Skeletal muscle tissue (tissue), 4 donors: ENCODE measurements around the gene B4GALNT4. TPM values are rescaled to one million over a fixed set of nuclear protein-coding genes. Genes with fewer than 3 reads are reported as not detected.

Source experiments
- H3K27ac ChIP-seq: one replicate; pipeline ENCODE4 v1.7.0; 2013; ENCODE audit warnings: mild to moderate bottlenecking, low read depth, low read length, inconsistent platforms
- H3K27me3 ChIP-seq, 3 donors: one replicate each; pipeline ENCODE4 v1.7.0; 2013; ENCODE audit warnings: low read length in 3 of 3; ENCODE audit not compliant: control insufficient read depth in 3 of 3, insufficient read depth in 3 of 3
- H3K36me3 ChIP-seq, 3 donors: one replicate each; pipeline ENCODE4 v1.7.0; 2013; ENCODE audit warnings: low read length in 3 of 3; ENCODE audit not compliant: control insufficient read depth in 3 of 3, insufficient read depth in 3 of 3
- H3K4me1 ChIP-seq, 3 donors: one replicate each; pipeline ENCODE4 v1.7.0; 2013; ENCODE audit warnings: low read length in 3 of 3, mild to moderate bottlenecking in 3 of 3; ENCODE audit not compliant: control insufficient read depth in 3 of 3, insufficient read depth in 3 of 3
- H3K4me3 ChIP-seq, 3 donors: one replicate each; pipeline ENCODE4 v1.7.0; 2013; ENCODE audit warnings: low read length in 3 of 3
- H3K9ac ChIP-seq, 3 donors: one replicate each; pipeline ENCODE4 v1.7.0; 2013; ENCODE audit warnings: low read length in 3 of 3, mild to moderate bottlenecking in 3 of 3, moderate library complexity in 2 of 3, low read depth in 1 of 3
- H3K9me3 ChIP-seq, 3 donors: one replicate each; pipeline ENCODE4 v1.7.0; 2013; ENCODE audit warnings: low read length in 3 of 3; ENCODE audit not compliant: control insufficient read depth in 3 of 3
- total RNA-seq: library from RNA; depleted of rRNA; stranded (reverse); fragments of >200 nt; gene quantifications from one replicate; pipeline ENCODE4 v1.2.3, GENCODE V29; 2014
- donor health status: Osteomylitis.

The B4GALNT4 gene
- total RNA-seq, 1 donor from 2014 or later, result 5.2 TPM

DNA sequence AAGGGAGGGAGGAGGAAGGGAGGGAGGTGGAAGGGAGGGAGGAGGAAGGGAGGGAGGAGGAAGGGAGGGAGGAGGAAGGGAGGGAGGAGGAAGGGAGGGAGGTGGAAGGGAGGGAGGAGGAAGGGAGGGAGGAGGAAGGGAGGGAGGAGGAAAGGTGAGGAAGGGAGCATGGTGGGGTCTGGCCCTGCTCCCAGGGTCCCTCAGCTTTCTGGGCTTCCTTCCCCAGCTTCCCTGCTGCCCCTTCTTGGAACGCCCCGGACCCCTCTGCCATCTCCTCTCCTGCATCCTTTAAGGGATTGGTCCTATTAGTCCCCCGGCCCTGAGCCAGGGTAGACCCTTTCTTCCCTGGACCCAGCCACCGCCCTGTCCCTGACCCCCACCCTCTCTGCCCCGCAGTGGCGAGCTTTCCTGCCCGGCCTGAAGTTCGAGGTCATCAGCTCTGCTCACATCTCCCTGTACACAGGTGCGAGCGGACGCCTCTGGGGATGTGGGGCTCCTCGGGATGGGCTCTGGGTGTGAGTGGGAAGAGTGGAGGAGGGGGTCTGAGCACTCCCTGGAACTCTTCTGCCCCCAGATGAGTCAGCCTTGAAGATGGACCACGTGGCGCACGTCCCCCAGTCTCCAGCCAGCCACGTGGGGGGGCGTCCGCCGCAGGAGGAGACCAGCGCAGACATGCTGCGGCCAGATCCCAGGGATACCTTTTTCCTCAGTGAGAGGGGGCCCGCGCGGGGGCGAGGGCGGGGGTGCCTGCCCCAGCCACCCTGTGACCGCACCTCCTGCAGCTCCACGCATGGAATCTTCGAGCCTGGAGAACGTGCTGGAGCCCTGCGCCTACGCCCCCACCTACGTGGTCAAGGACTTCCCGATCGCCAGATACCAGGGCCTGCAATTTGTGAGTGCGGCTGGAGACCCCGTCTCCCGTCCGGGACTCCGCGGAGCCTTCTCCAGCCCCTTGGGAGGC, 6.0 kb downstream of the B4GALNT4 start:
- Histone ChIP-seq H3K4me1 (no peaks in the 10 kb centered on the region), H3K9ac (no peak overlapping the region), H3K27ac (no peak overlapping the region), H3K9me3 (no peaks in the 10 kb centered on the region), H3K36me3 (no peaks in the 10 kb centered on the region), H3K27me3 (peaks cover 29 to 36% (median 36%) of the 10 kb centered on the region in 3 donors), H3K4me3 (no peak overlapping the region)

- Histone ChIP-seq H3K4me3 (no peak overlapping the region), H3K27ac (no peak overlapping the region), H3K9me3 (no peaks in the 10 kb centered on the region), H3K27me3 (peaks cover 17 to 31% (median 31%) of the 10 kb centered on the region in 3 donors), H3K36me3 (no peaks in the 10 kb centered on the region), H3K9ac (no peak overlapping the region), H3K4me1 (no peaks in the 10 kb centered on the region)
Observed at GRCh38 chr11:376531-377173, 7.4 kb downstream of the B4GALNT4 start.

DNA sequence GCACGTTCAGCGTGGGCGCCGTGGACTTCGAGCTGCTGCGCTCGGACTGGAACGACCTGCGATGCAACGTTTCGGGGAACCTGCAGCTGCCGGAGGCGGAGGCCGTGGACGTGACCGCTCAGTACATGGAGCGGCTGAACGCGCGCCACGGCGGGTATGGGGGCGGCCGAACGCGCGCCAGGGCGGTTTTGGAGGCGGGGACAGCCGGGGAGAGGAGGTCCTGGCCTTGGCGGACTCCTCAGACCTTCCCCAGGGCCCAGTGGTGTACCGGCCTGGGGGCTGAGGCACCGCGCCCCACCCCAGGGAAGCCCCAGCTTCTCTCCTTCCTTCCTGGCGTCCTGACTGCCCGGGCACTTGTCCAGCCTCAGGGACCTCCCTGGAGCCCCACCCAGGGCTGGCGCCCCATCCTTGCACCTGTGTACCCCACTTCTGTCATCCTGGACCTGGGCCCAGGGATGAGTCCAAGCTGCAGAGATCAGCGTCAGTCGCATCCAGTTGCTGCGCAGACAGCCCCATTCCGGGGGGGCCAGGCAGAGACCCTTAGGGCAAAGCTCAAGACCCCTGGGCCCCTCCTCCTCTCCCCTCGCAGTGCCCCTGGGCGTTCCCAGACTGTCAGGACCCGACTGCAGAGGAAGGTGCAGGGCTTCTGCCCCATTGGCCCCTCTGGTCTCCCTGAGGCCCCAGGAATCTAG, 8.0 kb downstream of the B4GALNT4 start:
- Histone ChIP-seq H3K27ac (no peak overlapping the region), H3K36me3 (no peaks in the 10 kb centered on the region), H3K9ac (no peak overlapping the region), H3K4me1 (no peaks in the 10 kb centered on the region), H3K4me3 (no peak overlapping the region), H3K9me3 (no peaks in the 10 kb centered on the region), H3K27me3 (peaks cover 14 to 33% (median 30%) of the 10 kb centered on the region in 3 donors)

- Histone ChIP-seq H3K27ac (no peak overlapping the region), H3K9ac (no peak overlapping the region), H3K27me3 (peaks cover 17 to 35% (median 34%) of the 10 kb centered on the region in 3 donors), H3K4me1 (no peaks in the 10 kb centered on the region), H3K4me3 (no peak overlapping the region), H3K9me3 (no peaks in the 10 kb centered on the region), H3K36me3 (no peaks in the 10 kb centered on the region)
Observed at GRCh38 chr11:377883-378500, 8.7 kb downstream of the B4GALNT4 start.

DNA sequence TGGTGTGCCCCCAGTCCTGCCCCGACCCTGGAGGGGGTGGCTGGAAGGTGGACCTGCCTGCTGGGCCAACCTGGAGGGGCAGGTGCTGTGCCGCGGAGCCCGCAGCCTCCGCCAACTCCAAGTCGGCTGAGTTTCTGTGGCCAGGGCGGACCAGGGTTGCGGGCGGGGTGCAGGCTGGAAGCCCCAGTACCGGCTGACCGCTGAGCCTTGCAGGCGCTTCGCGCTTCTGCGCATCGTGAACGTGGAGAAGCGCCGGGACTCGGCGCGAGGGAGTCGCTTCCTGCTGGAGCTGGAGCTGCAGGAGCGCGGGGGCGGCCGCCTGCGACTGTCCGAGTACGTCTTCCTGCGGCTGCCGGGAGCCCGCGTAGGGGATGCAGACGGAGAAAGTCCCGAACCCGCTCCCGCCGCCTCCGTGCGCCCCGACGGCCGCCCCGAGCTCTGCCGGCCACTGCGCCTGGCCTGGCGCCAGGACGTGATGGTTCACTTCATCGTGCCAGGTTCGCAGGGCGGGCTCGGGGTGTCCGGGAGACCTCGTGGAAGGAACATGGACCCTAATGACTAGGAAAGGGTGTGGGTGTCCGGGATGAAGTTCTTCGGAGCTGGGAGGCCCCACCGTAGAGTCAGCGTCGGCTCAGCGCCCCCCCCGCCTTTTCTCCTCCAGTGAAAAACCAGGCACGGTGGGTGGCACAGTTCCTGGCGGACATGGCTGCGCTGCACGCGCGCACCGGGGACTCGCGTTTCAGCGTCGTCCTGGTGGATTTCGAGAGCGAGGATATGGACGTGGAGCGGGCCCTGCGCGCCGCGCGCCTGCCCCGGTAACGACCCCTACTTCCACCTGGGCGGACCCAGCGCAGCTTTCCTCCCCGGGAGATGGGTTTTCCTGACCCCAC, 10.2 kb downstream of the B4GALNT4 start:
- H3K27me3 ChIP-seq, result peaks cover 22 to 37% (median 36%) of the 10 kb centered on the region in 3 donors
- no peak overlapping the region for H3K9ac ChIP-seq
- no peak overlapping the region for H3K4me3 ChIP-seq
- no peaks in the 10 kb centered on the region for H3K4me1 ChIP-seq
- no peaks in the 10 kb centered on the region for H3K36me3 ChIP-seq
- no peak overlapping the region for H3K27ac ChIP-seq
- no peaks in the 10 kb centered on the region for H3K9me3 ChIP-seq

GRCh38 chr11:380095-380480, 10.8 kb downstream of the B4GALNT4 start:
- H3K9ac ChIP-seq, result no peak overlapping the region
- peaks cover 22 to 37% (median 36%) of the 10 kb centered on the region in 3 donors for H3K27me3 ChIP-seq
- no peaks in the 10 kb centered on the region for H3K4me1 ChIP-seq
- no peaks in the 10 kb centered on the region for H3K9me3 ChIP-seq
- no peak overlapping the region for H3K27ac ChIP-seq
- no peaks in the 10 kb centered on the region for H3K36me3 ChIP-seq
- H3K4me3 ChIP-seq, result no peak overlapping the region

GRCh38 chr11:380491-380890, 11.2 kb downstream of the B4GALNT4 start:
- no peak overlapping the region for H3K4me3 ChIP-seq
- H3K27ac ChIP-seq, result no peak overlapping the region
- H3K36me3 ChIP-seq, result no peaks in the 10 kb centered on the region
- no peaks in the 10 kb centered on the region for H3K9me3 ChIP-seq
- no peaks in the 10 kb centered on the region for H3K4me1 ChIP-seq
- H3K9ac ChIP-seq, result no peak overlapping the region
- H3K27me3 ChIP-seq, result peaks cover 22 to 36% (median 35%) of the 10 kb centered on the region in 3 donors

- Histone ChIP-seq H3K36me3 (no peaks in the 10 kb centered on the region), H3K4me1 (no peaks in the 10 kb centered on the region), H3K9me3 (no peaks in the 10 kb centered on the region), H3K9ac (no peak overlapping the region), H3K27me3 (peaks cover 22 to 36% (median 33%) of the 10 kb centered on the region in 3 donors), H3K27ac (no peak overlapping the region), H3K4me3 (no peak overlapping the region)
Observed at GRCh38 chr11:380996-381395, 11.7 kb downstream of the B4GALNT4 start.

GRCh38 chr11:381501-382072, 12.3 kb downstream of the B4GALNT4 start:
- peaks cover 22 to 36% (median 33%) of the 10 kb centered on the region in 3 donors for H3K27me3 ChIP-seq
- H3K9me3 ChIP-seq, result peaks cover 0 to 2% (median 0%) of the 10 kb centered on the region in 3 donors
- H3K9ac ChIP-seq, result no peak overlapping the region
- no peak overlapping the region for H3K4me3 ChIP-seq
- no peaks in the 10 kb centered on the region for H3K36me3 ChIP-seq
- no peaks in the 10 kb centered on the region for H3K4me1 ChIP-seq
- no peak overlapping the region for H3K27ac ChIP-seq
